ENCODE data around the gene PGC. TPM values are rescaled to one million over a fixed set of nuclear protein-coding genes. Genes with fewer than 3 reads are reported as not detected.

Gene PGC
- total and polyA plus RNA-seq, 9 of the 15 experiments (the other 6 are each of a cell fraction or from before 2014, with no cell fraction given): 0.17 to 0.40 TPM; not detected in 7

DNA sequence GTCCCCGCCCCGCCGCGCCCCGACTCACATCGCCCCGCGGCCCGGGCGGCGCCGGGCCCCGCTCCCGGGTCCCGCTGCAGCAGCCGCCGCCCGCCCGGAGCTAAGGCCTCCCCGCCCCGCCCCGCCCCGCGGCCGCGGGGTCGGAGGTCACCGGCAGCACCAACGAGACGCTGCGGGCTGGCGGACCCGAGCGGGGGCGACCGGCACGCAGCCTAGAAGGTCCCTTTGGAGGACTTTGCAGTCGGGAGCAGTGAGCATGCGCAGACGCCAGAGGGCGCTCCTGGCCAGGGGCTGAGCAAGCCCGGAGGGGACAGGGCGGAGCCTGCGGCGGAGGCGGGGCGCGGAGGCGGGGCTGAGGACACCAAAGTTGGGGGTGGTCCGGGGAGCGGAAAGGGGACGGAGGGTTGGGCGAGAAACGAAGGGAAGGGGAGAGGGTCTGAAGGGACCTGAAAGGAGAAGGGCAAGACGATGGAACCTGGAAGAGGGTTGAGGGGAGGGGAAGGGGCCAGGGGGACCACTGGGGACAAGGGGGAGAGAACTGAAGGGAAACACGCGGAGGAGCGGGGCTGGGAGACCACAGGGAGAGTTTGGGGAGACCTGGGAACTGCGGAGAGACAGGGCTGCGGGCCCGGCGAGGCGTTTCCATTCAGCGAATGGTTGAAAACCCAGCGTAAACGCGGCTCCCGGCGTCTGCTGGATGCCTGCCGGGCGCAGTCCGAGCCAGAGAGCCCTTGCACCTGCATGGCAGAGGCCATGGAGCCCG, 32.8 kb upstream of the PGC start, which contains the start of gene FRS3 (continued):
- TF ChIP-seq, protein P1, sequence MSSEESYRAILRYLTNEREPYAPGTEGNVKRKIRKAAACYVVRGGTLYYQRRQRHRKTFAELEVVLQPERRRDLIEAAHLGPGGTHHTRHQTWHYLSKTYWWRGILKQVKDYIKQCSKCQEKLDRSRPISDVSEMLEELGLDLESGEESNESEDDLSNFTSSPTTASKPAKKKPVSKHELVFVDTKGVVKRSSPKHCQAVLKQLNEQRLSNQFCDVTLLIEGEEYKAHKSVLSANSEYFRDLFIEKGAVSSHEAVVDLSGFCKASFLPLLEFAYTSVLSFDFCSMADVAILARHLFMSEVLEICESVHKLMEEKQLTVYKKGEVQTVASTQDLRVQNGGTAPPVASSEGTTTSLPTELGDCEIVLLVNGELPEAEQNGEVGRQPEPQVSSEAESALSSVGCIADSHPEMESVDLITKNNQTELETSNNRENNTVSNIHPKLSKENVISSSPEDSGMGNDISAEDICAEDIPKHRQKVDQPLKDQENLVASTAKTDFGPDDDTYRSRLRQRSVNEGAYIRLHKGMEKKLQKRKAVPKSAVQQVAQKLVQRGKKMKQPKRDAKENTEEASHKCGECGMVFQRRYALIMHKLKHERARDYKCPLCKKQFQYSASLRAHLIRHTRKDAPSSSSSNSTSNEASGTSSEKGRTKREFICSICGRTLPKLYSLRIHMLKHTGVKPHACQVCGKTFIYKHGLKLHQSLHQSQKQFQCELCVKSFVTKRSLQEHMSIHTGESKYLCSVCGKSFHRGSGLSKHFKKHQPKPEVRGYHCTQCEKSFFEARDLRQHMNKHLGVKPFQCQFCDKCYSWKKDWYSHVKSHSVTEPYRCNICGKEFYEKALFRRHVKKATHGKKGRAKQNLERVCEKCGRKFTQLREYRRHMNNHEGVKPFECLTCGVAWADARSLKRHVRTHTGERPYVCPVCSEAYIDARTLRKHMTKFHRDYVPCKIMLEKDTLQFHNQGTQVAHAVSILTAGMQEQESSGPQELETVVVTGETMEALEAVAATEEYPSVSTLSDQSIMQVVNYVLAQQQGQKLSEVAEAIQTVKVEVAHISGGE (CRISPR knock-in tag; IDR thresholded peaks at IDR 0.05): peak in 1 of 3 experiments; percentile 61; a peak in 1 of 6 replicates
- peak; percentile 82 for TF ChIP-seq HCFC1 (IDR thresholded peaks at IDR 0.05; ENCODE audit: low read depth, low read length)
- peak; percentile 28; the same call in 1 of the 2 replicates for TF ChIP-seq ARID1B (IDR thresholded peaks at IDR 0.05)
- TF ChIP-seq PHB2 (IDR thresholded peaks at IDR 0.05; ENCODE audit: low read depth): no peak
- TF ChIP-seq, protein P2, sequence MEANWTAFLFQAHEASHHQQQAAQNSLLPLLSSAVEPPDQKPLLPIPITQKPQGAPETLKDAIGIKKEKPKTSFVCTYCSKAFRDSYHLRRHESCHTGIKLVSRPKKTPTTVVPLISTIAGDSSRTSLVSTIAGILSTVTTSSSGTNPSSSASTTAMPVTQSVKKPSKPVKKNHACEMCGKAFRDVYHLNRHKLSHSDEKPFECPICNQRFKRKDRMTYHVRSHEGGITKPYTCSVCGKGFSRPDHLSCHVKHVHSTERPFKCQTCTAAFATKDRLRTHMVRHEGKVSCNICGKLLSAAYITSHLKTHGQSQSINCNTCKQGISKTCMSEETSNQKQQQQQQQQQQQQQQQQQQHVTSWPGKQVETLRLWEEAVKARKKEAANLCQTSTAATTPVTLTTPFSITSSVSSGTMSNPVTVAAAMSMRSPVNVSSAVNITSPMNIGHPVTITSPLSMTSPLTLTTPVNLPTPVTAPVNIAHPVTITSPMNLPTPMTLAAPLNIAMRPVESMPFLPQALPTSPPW (CRISPR knock-in tag; IDR thresholded peaks at IDR 0.05): peak; percentile 88
- no peak for TF ChIP-seq TCF7L2 (IDR thresholded peaks at IDR 0.05; ENCODE audit: low read depth, low read length)
- peak; percentile 89 for TF ChIP-seq RBBP5 (IDR thresholded peaks at IDR 0.05; ENCODE audit: borderline replicate concordance, insufficient read depth, low read length, poor library complexity, severe bottlenecking)
- TF ChIP-seq NONO (IDR thresholded peaks at IDR 0.05; ENCODE audit: low read depth in 2 of 2, low read length in 1 of 2): peak in 1 of 2 experiments; percentile 90; a peak in 2 of 4 replicates
- TF ChIP-seq, protein P3, sequence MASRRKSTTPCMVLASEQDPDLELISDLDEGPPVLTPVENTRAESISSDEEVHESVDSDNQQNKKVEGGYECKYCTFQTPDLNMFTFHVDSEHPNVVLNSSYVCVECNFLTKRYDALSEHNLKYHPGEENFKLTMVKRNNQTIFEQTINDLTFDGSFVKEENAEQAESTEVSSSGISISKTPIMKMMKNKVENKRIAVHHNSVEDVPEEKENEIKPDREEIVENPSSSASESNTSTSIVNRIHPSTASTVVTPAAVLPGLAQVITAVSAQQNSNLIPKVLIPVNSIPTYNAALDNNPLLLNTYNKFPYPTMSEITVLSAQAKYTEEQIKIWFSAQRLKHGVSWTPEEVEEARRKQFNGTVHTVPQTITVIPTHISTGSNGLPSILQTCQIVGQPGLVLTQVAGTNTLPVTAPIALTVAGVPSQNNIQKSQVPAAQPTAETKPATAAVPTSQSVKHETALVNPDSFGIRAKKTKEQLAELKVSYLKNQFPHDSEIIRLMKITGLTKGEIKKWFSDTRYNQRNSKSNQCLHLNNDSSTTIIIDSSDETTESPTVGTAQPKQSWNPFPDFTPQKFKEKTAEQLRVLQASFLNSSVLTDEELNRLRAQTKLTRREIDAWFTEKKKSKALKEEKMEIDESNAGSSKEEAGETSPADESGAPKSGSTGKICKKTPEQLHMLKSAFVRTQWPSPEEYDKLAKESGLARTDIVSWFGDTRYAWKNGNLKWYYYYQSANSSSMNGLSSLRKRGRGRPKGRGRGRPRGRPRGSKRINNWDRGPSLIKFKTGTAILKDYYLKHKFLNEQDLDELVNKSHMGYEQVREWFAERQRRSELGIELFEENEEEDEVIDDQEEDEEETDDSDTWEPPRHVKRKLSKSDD (conservative IDR thresholded peaks at IDR 0.05; ENCODE audit: low read length): 0 out of 2 replicates have a peak, but pooled peaks have one; percentile 69
- TF ChIP-seq FOXM1 (IDR thresholded peaks at IDR 0.05; ENCODE audit: low read depth): no peak
- 0 out of 2 replicates have a peak, but pooled peaks have one; percentile 71 for TF ChIP-seq FOXM1 (CRISPR knock-in tag; IDR thresholded peaks at IDR 0.05; ENCODE audit: low read depth)
- TF ChIP-seq PCBP1 (IDR thresholded peaks at IDR 0.05; ENCODE audit: low read depth, low read length, poor library complexity, severe bottlenecking): peak; percentile 92
- peak; percentile 96 for TF ChIP-seq NR2C1 (IDR thresholded peaks at IDR 0.05)
- TF ChIP-seq NR2C1 (tag; IDR thresholded peaks at IDR 0.05): peak; percentile 98
- TF ChIP-seq, protein P4, sequence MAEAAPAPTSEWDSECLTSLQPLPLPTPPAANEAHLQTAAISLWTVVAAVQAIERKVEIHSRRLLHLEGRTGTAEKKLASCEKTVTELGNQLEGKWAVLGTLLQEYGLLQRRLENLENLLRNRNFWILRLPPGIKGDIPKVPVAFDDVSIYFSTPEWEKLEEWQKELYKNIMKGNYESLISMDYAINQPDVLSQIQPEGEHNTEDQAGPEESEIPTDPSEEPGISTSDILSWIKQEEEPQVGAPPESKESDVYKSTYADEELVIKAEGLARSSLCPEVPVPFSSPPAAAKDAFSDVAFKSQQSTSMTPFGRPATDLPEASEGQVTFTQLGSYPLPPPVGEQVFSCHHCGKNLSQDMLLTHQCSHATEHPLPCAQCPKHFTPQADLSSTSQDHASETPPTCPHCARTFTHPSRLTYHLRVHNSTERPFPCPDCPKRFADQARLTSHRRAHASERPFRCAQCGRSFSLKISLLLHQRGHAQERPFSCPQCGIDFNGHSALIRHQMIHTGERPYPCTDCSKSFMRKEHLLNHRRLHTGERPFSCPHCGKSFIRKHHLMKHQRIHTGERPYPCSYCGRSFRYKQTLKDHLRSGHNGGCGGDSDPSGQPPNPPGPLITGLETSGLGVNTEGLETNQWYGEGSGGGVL (CRISPR knock-in tag; IDR thresholded peaks at IDR 0.05): no peak
- peak; percentile 62; the same call in 1 of the 2 replicates for TF ChIP-seq ZNF143 (CRISPR knock-in tag; IDR thresholded peaks at IDR 0.05)
- TF ChIP-seq SMARCA4 (IDR thresholded peaks at IDR 0.05): 0 out of 2 replicates have a peak, but pooled peaks have one; percentile 9
